ENCODE measurements around the gene SPAG9.
"Not testable (repeated sequence)": the region's sequence is repeated elsewhere in the genome, so short reads cannot be mapped to it uniquely, and the experiment has no call there.

SPAG9 gene

DNA sequence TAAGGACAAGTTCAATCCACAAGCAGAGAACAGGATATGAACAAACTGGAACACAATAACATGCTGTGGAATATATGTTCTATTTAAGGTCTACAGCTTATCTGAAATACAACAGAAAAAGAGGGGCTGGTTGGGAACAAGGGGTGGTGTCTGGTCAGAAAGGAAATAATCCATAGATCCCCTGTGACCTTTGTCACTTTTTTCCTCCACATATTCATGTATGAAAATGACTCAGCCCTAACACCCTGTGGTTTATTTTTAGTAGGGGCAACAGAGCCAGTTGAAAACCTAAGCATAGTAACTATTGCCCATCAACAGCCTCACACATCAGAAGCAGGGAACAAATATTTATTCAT, 12.3 kb upstream of the SPAG9 start:
- DNase-seq (ENCODE audit: low read depth), result no peak

DNA sequence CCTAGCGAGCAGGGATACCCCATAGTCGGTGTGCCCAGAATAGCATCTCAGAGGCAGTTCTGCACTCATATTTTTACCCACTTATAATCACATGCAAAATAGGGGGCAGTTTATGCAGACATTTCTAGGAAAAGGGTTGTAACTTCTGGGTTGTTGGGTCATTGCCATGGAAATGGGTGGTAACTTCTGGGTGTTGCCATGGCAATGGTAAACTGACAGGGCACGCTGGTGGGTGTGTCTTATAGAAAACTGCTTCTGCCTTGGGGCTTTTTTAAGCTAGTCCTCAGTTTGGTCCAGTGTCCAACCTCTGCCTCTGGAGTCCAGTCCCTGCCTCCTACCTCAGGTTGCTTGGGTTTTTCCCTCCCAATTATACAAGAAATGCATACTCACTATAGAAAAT, 7.4 kb upstream of the SPAG9 start:
- no peak for DNase-seq (ENCODE audit: low read depth)

DNA sequence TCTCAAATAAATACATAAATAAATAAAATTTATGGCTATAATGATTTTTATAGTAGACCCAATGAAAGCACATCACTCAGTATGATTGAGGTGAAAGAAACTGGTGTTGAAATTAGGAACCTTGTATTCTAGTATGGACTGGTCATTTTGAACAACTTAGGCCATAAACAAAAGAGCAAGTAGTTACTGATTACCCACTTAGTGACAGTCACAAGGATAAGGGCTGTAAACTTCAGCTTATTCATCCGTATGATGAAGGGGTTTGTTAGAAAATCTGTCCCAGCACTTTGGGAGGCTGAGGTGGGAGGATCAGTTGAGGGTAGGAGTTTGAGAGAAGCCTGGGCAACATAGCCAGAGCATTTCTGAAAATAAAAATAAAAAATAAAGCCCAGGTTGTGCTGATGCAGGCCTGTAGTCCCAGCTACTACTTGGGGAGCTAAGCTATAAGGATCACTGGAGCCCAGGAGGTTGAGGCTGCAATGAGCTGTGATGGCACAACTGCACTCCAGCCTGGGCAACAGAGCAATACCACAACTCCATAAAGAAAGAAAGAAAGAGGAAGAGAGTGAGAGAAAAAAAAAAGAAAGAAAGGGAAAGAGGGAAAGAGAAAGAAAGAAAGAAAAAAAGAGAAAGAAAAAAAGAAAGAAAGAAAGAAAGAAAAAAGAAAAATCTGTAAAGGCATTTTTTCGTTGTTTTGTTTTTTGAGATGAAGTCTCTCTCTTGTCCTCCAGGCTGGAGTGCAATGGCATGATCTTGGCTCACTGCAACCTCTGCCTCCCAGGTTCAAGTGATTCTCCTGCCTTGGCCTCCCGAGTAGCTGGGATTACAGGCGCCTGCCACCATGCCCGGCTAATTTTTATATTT, 4.2 kb upstream of the SPAG9 start:
- DNase-seq (ENCODE audit: low read depth), result no peak

DNA sequence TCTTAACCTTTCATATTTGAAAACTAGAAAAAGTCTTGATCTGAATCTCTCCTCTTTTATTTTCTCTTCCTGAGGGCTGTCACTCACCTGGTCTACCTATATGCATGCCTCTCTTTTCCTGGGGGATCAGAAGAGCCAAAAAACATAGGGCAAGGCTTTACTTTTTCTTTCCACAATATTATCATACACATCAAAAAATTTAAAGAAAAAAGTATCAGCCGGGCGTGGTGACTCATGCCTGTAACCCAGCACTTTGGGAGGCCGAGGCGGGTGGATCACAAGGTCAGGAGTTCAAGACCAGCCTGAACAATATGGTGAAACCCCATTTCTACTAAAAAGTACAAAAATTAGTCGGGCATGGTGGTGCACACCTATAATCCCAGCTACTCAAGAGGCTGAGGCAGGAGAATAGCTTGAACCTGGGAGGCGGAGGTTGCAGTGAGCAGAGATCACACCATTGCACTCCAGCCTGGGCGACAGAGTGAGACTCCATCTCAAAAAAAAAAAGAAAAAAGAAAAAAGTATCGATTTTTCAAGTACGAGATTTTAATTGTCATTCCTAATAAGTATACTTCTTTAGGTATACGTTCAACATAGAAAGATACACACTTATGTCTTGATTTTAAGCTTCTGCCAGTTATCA, 1.9 kb upstream of the SPAG9 start:
- DNase-seq (ENCODE audit: low read depth), result not testable (repeated sequence)

DNA sequence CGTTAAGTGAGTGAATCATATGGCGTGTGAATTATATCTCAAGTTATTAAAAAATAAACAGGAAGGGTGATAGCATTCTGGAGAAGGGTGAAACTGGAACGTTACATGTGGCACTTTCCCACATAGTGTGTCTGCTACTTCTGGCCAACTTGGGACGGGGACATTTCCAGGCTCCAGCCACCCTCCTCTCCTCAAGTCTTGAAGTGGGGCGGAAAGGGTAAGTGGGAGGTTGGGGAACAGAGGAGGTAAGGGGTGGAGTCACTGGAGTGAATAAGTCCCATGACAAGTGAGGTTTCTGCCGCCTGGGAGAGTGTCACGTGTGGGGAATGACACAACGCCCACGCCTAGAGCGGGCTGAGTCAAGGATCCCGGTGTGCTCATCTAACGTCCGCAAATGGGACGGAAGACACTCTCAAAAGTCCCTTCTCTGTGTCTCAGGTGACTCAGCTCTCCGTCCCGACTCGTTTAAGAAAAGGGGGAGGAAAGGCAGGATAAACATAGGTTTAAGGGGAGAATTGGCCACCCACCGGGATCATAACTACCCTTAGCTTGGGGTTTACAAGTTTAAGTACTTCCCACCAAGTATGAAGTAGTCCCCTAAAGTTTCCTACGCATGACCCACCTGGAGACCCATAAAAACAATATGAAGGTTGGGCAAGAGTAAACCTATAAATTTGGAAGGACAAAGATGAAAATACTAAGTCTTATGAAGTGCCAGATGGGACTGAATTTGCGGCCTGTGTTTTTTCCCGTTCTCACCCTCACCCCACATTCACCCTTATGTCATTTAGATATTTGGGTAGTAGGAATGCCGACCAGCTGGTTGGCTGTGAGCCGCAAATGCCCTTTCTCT, 1.2 kb upstream of the SPAG9 start:
- DNase-seq (ENCODE audit: low read depth), result peak; percentile 76

DNA sequence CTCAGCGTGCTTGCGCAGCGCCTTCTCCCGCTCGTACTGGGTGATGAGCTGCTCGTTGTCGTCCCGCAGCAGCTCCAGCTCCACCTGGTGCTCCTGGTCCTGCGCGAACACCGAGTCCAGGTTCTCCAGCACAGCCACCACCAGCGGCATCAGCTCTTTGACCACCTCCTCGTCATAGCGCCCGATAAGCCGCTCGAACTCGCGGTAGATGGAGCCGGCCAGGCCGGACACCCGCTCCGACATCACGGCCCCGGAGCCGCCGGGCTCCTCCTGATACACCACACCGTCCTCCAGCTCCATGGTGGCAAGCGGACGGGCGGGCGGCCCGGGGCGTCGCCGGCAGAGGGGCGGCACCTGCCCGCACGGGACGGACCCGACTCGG, 320 bp downstream of the SPAG9 start:
- DNase-seq (ENCODE audit: low read depth), result peak; percentile 28

DNA sequence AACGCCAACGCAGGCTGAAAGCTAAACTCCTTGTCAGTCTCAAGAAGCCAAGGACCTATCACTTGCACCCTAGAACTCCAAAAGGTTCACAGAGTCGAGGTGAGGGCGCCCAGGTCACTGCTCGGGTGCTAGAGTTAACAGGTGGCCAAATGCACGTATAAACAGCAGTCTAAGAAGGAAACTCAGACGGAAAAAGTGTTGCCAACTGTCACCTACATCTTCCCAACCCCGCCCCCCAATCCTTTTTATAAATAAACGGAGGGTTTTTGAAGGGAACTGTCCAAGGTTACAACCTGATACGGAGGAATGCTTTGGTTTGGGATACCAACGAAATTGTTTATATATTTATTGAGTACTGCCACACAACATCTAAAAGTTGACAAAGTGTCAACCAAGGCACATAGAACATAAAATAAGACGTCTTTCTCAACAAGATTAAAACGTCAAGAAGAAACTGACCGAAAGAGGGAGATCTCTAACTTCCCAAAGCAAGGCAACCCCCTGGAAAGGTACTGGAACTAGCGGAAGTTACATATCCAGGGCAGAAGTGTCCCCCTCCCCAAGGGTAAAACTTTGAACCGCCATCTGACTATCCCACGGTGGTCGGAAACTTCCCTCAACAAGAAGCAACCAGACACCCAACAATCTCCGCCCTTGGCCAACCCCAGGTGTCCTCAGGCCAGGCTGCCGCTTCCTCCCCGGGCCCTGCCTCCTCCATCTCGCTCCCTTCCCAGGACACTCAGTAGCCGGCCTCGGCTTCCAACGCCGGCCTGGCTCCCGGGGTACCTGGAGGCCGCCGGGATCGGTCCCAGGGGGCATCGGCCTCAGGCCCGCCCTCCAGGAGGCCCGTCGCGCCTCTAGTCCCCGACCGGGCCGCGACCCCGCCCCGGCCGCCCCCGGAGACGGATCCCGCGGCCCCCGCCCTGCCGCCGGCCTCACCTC, 982 bp downstream of the SPAG9 start:
- DNase-seq (ENCODE audit: low read depth), result peak; percentile 27

DNA sequence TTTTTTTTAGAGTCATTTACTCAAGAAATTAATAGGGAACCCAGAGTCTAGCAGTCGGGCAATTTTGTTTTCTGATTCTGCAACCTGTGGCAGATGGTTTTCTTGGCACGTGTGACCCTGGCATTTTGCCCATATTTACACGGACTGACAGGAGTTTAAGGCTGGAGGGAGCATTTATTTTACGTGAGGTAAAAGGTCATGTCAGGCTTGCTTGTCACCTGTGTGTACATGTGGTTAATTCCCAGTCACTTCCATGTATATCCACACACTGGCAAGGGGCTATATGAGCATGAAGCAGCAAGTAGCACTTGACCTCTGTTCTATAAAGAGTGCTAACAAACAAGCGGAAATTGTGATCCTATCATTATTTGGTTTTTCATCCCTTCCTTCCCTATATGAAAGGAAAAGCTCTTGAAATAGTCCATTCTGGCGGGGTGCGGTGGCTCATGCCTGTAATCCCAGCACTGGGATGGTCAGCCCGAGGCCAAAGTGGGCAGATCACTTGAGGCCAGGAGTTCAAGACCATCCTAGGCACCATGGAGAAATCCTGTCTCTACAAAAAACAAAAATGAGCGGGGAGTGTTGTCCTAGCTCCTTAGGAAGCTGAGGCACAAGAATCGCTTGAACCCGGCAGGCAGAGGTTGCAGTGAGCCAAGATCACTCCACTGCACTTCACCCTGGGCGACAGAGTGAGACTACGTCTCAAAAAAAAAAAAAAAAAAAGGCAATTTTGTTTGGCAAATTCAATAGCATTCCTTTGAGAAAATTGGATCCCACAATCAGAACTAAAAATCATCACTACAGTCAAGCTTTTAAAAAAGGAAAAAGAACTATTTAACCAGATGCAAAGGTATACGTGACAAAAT, 2.1 kb downstream of the SPAG9 start:
- no peak for DNase-seq (ENCODE audit: low read depth)

DNA sequence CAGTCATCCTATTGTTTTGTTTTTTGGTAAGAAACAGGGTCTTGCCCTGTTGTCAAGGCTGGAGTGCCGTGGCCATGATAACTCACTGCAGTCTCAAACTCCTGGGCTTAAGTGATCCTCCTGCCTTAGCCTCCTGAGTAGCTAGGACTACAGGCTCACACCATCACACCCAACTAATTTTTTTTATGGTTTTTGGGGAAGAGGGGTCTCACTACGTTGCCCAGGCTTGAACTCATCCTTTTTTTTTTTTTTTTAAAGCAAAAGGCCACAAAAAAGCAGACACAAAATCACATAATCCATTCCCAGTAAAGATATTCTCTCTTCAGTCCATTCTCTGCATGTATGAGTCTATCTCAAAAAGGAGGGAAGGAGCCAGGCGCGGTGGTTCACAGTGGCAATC, 5.5 kb downstream of the SPAG9 start:
- DNase-seq (ENCODE audit: low read depth), result no peak

DNA sequence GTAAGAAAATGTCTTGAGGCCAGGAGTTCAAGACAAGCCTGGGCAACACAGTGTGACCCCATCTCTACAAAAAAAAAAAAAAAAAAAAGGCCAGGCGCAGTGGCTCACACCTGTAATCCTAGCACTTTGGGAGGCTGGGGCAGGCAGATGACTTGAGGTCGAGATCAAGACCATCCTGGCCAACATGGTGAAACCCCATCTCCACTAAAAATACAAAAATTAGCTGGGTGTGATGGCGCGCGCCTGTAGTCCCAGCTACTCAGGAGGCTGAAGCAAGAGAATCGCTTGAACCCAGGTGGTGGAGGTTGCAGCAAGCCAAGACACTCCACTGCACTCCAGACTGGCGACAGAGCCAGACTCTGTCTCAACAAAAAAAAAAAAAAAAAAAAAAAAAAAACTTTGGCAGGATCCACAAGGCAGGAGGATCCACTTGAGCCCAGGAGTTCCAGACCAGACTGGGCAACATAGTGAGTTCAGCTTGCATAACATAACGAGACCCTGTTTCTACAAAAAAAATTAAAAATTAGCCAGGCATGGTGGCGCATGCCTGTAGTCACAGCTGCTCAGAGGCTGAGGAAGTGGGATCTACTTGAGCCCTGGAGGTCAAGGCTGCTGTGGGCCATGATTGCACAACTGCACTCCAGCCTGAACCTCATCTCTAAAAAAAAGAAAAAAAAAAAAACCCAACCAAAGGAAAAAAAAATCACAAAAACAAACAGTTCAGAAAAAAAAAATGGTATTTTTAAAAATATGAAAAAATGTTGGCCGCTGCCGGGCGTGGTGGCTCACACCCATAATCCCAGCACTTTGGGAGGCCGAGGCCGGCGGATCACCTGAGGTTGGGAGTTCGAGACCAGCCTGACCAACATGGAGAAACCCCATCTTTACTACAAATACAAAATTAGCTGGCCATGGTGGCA, 8.1 kb downstream of the SPAG9 start:
- not testable (repeated sequence) for DNase-seq (ENCODE audit: low read depth)

DNA sequence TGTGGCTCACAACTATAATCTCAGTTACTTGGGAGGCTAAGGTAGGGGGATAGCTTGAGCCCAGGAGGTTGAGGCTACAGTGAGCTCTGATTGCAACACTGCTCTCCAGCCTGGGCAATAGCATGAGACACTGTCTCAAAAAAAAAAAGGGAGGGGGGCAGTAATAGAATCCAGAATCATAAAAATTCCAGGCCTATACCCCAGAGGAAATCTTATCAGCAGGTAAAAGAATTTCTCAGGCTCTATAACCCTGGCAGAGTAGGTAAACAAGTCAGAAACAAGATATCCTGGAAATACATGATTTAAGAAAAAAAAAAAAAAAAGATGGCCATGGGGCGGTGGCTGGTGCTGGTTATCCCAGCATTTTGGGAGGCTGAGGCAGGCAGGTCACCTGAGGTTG, 12.9 kb downstream of the SPAG9 start:
- no peak for DNase-seq (ENCODE audit: low read depth)

DNA sequence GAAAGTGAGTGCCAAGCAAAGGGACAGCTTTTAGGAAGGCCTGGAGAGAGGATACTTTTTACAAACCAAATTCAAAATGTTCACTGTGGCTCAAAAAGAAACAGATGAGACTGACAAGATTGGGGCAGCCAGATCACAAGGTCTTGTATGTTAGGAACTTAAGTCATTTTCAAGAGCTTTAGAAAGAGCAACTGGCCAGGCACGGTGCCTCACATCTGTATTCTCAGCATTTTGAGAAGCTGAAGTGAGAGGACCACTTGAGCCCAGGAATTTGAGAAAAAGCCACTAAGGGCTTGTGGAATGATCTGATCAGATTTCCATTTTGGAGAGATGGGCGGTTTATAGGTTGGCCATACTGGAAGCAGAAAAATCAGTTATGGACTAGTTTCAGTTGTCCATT, 17.2 kb downstream of the SPAG9 start:
- DNase-seq (ENCODE audit: low read depth), result no peak

DNA sequence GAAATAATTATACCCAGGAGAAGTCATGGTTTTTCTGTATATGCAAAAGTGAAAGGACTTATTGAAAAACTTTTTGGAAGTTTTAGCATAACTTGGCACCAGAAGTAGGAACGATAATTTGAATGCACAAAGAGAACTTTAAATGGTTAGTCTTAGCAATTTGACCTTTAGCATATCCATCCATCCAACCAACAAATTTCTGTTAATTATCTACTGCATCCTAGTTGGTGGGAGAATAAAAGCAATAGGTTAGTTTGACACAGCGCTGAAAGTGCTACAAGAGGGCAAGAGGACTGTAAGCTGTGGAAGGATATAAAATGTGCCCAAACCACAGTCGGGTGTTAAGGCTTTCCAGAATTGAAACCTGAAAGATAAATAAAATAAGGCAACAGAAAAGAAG, 17.6 kb downstream of the SPAG9 start:
- DNase-seq (ENCODE audit: low read depth), result no peak

DNA sequence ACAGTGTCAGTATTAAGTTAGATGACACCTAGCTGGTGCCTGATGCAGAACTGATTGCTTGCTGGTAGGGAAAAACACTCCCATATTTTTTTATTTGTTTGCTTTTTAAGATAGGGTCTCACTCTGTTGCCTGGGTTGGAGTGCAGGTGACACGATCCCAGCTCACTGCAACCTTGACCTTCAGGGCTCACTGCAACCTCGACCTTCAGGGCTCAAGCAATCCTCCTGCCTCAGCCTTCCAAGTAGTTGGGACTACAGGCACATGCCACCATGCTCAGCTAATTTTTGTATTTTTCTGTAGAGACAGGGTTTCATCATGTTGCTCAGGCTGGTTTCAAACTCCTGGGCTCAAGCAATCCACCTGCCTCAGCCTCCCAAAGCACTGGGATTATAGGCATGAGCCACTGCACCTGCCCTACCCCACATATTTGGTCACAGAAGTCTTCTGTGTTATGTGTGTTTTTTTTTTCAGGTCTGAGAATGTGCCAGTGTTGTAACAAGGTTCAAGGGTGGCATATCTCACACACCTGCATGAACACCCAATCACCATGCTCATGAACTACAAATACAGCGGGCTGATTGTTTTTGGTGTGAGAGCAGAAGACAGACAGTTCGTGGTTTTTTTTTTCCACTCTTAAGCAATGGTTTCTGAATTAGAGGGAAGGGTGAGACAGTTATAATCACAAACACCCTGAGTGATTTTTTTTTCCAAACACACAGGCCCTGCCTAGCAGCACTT, 22.8 kb downstream of the SPAG9 start:
- DNase-seq (ENCODE audit: low read depth), result no peak

DNA sequence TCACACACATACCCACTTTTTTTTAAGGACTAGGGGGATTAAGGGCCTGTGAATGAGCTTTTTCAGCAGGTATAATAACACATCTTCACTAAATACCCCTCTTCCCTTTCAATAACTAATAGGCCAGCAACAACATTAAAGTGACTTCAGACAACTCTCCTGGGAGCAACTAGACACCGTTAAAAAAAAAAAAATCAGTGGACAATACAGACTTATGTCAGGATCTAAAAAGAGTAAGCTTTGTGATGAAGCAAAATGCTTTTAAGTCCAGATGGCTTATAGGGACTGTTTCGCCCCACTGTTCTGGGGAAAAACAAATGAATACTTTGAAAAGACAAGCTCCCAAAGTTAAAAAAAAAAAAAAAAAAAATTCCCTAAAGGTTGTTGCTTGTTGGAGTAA, 29.0 kb downstream of the SPAG9 start:
- DNase-seq (ENCODE audit: low read depth), result no peak

DNA sequence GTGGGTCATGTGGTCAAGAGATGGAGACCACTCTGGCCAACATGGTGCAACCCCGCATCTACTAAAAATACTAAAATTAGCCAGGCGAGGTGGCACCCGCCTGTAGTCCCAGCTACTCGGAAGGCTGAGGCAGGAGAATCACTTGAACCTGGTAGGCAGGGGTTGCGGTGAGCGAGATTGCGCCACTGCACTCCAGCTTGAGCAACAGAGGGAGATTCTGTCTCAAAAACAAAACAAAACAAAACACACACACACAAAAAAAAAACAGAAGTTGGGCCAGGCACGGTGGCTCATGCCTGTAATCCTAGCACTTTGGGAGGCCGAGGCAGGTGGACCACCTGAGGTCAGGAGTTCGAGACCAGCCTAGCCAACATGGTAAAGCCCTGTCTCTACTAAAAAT, 31.8 kb downstream of the SPAG9 start:
- not testable (repeated sequence) for DNase-seq (ENCODE audit: low read depth)

DNA sequence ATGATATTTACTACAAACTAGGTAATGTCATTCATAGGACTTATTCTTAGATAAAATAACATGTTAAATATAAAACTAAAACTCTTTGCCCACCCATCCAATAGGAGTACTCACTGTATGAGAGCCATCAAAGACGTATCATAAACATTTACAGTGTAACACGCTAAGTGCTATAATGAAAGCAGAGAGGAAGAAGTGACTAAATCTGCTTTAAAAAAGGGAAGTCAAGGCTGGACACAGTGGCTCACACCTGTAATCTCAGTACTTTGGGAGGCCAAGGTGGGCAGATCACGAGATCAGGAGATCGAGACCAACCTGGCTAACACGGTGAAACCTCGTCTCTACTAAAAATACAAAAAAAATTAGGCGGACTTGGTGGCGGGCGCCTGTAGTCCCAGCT, 32.4 kb downstream of the SPAG9 start:
- DNase-seq (ENCODE audit: low read depth), result no peak

DNA sequence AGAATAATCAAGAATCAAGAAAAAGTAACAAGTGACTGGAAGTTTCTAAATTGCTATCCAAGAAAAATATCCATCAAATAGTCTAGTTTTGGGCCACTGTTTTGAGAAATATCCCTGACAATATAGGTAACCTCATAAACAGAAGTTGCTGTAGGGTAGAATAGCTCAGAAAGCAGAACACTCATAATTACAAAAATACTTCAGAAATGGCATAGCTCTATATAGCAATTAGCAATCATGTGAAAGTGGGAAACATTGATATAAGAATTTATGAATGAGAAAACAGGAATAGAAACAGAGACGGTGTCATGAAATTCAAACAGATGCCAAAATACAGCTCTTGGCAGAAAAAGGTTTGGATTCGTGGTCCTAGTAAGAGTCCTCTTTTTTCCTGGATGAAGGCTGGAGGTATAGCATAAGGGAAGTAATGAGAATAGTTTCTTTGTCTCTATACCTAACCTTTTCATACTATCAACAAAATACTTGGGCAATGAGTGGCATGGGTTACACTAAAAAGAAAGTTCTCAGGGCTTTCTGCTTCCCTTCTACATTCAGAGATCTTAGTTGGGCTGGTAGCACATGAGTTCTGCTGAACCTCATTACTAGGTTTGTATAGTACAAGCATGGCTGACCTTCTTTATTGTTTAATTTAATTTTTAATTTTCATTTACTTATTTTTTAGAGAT, 33.5 kb downstream of the SPAG9 start:
- no peak for DNase-seq (ENCODE audit: low read depth)
